NCI-H510A treated with DMSO at 0.1 percent for 48 hours (cell line): ENCODE measurements around the gene RNF220.

Experiments
- DNase-seq: peaks from one replicate; lab custom pipeline; 2025; lab: John Stamatoyannopoulos, UW

Gene RNF220

DNA sequence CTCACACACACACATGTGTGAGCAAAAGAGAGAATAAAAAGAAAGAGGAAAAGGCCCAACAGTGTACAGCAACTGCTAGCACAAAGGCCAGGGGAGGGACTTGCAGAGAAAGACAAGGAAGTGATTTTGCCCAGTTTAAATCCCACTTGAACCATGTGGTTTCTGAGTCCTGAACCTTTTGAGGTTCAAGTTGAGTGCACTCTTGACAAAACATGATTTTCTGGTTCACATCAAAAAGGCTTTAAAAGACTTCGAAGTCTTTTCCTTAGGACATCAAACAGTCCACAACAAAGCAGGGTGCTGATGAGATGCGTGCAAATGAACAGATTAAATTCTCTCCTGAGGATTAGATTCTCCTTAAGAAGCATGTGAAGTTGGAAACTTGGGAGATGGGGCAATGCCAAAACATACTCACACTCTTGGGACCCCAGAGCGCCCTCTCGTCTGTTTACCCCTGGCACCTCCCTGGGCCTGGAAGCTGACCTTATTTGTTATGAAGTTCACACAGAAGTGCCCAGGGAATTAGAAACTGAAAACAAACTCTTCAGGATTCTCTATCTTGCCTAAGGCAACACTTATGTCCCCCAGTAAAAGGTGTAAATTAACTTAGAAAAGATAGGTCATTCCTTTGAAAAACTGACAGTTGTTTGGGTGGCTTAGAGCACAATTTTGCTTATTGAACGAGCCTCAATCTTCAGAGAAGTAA, 31.5 kb downstream of the RNF220 start:
- peak; percentile 95 for DNase-seq

DNA sequence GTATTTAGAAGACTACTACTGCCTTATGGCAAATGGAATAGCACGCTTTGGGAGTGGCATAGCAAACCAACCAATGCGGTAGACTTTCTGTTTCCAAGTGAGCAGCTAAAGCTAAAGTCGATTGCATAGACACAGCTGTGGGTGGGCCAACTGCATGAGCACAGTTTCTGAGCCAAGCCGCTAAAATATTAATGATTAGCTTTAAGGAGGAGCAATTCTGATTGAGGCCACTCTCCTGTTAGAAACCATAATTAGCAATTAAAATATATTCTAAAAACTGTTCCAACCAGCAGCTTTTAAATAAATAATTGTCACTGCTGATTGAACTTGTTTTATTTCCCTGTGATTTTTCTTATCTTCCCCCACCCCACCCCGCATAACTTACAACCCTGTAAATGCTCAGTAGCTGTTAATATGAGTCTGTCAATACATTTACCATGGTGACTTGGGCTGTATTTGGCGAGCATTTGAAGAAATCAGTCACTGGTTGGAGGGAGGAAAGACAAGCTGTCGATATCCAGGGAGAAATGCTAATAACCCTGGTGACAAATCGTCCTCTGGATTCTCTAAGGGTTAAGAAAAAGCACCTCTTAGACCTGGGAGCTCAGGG, 32.2 kb downstream of the RNF220 start:
- DNase-seq, result peak; percentile 91

DNA sequence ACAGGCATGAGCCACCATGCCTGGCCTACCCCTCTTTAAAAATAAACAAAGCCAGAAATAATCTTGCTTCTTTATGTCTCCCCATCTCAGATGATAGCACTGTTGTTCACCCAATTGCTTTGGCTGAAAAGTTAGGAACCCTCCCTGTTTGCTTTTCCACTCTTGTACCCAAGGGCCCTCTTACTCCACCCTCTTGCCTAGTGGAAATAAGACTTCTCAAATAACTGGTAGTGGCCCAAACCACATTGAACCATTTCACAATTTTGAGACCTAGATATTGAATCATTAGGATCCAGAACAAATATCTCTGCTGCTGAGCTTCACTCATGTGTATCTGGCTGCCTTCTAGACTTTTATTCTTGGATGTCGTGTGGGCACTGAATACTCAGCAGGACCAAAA, 37.7 kb downstream of the RNF220 start:
- no peak for DNase-seq

DNA sequence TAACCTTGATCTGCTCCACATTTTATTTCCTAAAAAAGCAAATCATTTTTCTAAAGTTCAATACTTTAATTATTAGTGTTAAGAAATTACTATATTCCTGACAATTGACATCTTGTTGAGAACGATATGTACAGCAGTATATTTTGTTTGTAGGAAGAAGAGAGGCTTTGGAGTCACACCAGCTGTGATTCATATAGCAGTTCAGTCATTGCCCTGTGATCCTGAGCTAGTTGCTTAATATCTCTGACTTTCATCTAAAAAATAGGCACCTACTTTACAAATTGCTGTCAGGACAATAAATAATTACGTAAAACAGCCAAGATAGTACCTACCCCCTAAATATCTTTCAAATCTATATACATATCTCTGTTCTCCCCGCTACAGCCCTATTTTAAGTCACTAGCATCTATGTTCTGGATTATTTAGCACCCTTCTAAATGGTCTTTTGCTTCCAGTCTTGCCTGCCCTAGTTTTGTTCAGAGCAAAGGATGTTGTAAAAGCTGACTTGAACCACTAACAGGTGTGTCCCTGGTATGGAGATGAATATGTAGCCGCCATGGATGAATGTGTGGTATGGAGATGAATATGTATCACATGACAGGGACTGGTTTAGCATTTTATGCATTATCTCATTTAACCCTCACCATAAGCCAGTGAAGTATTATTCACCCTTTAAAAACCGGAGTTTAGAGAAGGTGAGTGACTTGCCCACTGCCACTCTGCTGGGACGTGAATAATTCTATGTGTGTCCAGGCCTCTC, 42.2 kb downstream of the RNF220 start:
- DNase-seq, result no peak

DNA sequence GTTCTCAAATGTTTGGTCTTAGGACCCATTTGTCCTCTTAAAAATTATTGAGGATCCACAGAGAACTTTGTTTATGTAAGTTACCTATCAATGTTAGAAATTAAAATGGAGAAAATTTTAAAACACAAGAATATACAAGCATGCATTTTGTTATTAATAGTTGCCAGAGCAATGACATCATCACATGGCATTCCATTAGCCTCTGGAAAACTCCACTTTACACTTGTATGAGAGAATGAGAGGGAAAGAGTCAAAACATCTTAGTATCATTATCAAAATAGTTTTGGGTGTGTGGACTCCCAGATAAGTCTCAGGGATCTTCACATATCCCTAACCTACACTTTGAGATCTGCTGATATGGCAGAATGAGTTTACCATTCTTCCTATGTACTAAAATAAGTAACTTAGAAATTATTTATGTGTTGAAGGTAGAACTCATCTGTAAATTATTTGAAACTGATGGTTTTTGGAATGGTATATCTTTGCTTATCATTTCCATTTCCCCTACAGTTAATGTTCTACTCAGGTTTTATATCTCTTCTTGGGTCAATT, 48.8 kb downstream of the RNF220 start:
- no peak for DNase-seq

DNA sequence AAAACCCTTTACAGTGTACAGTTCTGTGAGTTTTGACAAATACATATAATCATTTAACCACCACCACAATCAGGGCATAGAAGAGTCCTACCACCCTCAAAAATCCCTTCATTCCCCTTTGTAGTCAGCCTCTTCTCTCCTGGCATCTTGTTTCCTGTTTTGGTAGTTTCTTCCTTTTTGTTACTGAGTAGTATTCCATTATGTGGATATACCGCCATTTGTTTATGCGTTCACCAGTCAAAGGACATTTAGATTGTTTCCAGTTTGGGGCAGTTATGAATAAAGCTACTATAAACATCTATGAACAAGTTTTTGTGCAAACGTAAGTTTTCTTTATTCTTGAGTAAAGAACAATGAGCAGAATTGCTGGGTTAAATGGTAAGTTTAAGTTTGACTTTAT, 49.6 kb downstream of the RNF220 start:
- DNase-seq, result no peak

DNA sequence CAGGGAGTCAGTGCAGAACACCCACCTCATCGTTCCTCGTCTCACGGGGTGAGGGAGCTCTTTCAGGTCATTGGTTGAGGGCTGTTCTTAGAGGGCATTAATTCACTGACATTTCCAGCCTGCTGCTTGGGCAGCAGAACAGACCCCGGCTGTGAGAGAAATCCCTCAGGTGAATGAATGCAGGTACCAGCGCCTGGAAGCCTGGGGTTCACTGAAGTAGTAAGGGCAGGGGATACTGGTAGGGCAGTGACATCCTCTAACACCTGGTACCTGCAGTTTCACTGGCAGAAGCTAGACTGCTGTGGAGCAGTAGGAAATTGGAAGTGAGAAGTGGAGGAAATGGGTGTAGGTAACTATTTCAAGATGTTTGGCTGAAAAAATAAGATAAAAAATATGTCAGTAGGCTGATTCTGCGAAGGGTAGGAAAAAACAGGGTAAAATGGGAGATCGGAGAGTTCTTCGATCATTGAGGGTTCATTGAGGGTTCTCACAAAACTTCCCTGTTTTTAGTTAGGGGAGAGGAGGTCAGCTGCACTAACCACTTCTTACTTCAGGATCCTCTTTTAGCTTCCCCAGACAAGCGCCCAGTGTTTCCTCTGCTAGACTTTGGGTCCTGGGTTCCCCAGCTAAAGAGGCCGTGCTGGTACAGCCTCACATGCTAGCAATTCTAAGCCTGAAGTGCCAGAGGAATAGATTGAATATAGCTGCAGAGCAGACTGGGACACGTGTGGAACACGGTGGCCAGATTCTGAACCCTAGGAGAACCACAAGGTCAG, 55.2 kb downstream of the RNF220 start:
- no peak for DNase-seq

DNA sequence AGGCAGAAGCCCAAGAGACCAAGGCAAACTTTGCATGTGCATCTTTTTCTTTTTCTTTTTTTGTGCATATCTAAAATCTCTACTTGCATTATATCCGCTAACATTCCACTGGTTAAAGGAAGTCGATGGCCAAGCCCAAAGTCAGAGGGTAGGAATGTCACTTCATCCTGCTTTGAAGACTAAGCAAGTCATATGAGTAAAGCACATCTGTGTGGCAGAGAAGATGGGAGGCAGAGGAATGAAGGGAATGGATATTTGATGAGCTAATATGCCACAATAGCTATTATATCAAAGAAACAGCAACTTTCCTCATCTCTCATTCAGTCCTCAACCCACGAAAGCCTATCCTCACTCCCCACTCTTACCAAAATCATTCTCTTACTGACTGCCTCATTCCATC, 59.3 kb downstream of the RNF220 start:
- DNase-seq, result no peak

DNA sequence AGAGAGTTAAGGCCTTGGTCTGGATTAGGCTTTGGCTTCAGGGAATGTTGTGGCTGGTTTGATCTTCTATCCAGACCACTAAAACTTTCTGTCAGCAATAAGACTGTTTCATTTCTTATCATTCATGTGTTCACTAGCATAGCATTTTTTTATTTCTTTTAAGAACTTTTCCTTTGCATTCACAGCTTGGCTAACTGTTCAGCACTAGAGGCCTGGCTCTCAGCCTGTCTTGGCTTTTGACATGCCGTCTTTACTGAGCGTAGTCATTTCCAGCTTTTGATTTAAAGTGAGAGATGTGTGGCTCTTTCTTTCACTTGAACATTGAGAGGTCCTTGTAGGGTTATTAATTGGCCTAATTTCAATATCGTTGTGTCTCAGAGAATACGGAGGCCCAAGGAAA, 62.5 kb downstream of the RNF220 start:
- DNase-seq, result no peak

DNA sequence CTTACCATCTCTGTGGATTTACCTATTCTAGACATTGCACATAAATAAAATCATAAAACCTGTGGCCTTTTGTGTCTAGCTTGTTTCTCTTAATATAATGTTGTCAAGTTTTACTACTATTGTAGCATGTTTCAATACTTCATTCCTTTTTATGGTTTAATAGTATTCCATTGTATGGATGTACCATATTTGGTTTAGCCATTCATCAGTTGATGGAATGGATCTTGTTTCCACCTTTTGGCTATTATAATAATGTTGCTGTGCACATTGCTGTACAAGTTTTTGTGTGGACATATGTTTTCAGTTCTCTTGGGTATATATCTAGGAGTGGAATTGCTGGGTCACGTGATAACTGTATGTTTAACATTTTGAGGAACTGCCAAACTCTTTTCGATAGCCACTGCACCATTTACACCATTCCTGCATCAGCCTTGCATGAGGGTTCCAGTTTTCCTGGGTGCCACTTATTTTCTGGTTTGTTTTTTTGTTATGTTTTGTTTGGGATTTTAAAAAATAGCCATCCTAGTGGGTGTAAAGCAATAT, 66.9 kb downstream of the RNF220 start:
- DNase-seq, result no peak

DNA sequence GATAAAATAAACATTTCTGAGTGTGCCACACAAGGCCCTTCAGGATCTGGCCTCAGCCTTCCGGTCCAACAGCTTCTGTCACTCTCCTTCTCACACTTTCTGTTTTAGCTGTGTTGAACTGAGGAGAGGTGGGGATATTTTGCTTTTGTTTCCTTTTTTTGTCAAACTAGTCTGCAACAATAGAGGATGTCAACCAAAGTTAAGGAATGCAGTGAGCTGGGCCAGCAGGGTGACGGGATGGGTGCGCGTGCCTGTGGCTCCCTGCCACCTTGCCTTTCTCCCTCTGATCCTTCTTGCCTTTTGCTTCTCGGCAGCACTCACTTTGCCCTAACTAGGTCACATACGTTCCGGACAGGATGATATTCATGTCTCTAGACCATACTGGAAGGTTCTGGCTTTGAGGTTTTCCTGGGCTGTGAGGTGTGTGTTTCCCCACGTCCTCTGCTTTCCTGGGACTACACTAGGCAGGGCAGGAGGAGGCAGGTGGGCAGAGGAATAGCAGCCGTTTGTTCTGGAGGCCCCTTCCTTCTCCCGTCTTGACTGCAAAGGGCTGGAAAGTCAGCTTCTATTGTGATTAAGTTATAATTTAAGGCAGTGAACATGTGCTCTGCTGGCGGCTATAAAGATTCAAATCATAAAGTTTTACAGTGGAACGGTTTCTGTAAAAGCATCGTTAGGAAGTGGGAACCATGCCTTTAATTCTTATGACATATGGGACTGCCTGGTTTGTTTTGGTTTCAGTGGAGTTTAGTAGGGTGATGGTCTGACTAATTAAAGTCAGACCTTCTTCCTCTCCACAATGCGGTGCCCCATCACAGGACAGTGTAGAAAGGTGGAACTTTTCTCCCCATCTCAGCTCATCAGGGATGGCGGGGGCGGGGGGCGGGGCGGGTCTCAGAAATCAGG, 67.8 kb downstream of the RNF220 start:
- no peak for DNase-seq

DNA sequence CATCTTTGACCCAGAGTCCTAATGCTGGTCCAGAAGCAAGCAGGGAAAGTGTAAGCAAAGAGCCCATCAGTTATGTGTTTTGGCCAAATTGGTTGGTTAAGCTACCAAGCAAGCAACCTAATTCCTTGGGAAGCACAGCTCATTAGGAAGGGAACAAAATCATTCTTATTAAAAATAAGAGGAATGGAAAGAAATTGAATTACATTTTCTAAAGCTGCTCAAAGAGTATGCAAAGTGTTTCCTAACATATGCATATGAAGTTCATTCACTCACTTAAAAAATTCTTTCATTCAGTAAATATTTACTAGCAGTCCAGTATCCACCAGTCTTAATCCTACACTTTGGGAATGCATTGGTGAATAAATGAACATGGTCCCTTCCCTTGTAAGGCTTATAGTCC, 71.8 kb downstream of the RNF220 start:
- DNase-seq, result no peak

DNA sequence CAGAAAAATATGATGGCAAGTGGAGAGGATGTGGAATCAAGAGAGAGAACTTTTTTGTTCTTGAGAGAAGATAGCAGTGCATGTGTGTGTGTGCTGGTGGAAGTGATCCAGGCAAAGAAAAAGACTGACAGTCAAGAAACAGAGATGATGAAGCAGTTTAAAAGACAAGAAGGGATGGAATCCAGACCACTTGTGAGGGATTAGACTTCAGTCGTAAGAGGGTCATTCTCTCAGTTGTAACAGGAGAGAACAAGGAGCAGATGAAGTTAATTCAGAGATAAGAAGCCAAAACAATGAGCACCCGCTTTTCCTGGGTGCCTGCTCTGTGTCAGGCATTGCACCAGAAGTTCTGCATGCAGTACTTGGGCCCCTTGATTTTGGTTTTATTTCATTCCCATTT, 76.6 kb downstream of the RNF220 start:
- no peak for DNase-seq

DNA sequence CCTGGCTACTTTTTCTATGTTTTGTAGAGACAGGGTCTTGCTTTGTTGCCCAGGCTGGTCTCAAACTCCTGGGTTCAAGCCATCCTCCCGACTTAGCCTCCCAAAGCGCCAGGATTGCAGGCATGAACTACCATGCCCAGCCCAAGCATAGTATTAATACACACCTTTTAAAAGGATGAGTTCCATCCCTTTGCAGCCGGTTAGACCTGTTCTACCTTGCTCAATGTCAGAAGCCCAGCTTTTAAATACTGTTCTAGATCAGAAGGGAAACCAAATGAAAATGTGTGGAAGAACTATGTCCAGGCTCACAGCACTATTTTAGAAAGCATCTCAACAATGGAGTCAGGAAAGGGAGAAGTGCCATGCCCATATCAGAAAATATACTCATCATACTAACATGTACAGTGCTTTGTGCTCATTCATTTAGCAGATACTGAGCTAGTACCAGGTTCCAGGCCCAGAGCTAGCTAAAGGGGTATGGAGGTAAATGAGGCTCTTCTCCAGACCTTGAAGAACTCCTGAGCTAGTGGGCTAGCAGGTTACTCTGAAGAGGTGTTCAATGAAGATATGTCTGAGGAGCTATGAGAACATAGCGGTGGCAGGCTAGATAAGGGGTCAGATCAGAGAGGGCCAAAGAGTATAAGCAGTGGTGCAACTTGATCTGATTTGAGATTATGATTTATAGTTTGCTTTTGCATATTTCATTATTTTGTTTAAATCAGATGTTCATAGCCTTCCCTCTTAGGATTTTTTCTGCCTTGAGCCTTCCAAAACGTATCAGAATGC, 78.2 kb downstream of the RNF220 start:
- no peak for DNase-seq

DNA sequence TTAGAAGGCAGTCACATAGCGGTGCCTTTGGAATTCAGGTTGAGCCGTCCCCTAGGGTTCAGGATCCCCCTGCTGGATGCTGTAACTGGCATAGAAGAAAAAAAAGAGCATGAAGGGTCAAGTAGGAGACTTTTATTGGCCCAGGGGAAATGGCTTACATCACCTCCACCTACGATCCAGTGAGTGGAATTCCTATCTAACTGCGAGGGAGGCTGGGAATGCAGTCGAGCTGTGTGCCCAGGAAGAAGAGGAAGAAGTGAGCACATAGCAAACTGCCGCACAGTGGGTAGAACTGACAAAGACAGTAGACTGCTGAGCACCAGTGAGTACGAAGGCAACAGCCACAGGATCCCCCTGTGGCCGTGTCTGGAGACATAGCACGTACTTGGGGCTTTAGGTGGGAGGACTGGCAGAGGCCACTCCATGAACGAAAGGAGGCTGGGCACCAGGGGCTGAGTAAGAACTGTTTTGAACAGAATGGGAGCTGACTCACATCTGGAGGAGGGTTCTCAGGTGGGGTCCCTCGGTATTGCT, 79.2 kb downstream of the RNF220 start:
- DNase-seq, result no peak

DNA sequence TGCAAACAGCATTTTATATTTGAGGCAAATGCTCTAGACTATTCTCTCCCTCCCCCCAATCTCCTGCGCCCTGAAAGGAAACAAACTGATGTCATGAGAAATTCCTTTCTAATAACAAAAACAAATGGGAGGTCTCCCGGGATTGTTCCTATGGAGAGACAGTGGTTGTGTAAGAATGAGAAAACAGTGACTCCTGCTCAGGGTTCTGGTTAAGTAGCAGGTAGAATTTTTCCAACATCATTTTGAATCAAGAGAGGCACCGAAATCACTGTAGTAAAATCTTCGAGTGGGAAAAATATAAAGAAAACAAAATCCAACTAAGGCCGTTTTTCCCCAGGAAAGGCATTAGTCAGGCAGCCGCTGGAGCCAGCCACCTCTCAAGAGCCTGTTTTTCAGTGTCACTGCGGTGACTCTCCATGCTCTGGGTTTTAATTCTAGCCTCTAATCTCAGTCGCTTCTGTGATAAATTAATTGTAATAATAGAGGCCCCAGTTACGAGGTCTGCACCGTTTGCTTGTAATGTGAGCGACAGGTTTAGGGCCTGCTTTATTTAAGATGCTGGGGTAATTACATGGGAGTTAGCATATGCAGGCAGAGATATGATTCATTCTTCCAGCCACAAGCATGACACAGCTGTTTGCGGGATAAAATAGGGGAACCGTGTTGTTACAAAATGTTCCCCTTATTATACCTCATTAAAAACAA, 80.3 kb downstream of the RNF220 start:
- no peak for DNase-seq

DNA sequence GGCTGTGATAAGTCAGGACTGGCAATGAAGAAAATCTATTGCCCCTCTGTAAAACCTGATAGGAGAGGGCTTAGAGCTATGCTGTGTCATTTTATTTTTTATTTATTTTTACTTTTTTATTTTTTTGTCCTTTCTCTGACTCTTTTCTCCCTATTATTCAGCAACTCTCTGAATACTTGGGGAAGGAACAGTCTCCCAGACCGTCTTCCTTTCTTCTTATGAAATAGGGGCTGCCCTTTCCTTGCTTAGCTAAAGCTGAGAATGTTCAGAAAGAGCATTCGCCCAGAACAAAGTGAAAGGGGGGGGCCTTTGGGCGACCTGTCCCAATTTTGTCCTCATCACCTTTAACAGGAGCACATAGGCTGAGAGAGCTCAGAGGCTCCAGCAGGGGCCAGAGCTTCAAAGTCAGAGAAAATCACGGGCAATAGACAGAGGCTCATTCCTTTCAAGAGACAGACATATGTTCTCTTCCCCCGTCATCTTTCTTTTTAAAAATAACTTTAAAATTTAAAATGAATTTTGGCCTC, 80.9 kb downstream of the RNF220 start:
- no peak for DNase-seq

DNA sequence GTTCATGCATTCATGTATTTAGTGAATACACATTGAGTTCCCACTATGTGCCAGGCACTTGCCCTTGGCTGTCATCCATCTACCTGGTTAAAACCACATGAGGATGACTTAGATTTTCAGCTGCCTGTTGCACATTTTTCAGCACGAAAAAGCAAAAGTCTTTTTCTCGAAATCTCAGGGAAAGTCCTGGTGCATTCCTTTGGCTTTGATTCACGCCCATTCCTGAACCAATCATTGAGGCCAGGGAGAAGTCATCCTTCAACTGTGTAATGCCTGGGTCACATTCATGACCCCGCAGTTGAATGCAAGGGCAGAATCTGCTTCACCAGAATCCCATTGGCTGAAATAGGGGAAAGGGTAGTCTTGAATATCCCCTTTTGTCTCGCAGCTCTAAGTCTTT, 84.4 kb downstream of the RNF220 start:
- no peak for DNase-seq
